GM18505 (cell line): Measurements from ENCODE around the gene SYT9.

ENCODE experiments used
- ATAC-seq: cut with Tn5 transposase; IDR thresholded peaks from one replicate; pipeline ENCODE4 v1.9.1; 2021; ENCODE audit not compliant: unreplicated experiment
- POLR2A ChIP-seq: IDR thresholded peaks from 4 replicates; pipeline ENCODE4 v1.6.1; 2011; ENCODE audit warnings: borderline replicate concordance; ENCODE audit not compliant: insufficient read depth, insufficient read length; ENCODE audit errors: extremely low read depth

The SYT9 gene

GRCh38 chr11:7341551-7341950 lies 89.8 kb downstream of the SYT9 start:
- ATAC-seq, result no peak

GRCh38 chr11:7347611-7348431 lies 96.1 kb downstream of the SYT9 start:
- no peak for ATAC-seq

More at GRCh38 chr11:7341551-7341950, 89.8 kb downstream of the SYT9 start:
- TF ChIP-seq POLR2A, result no peak

GRCh38 chr11:7348432-7349304 lies 97.0 kb downstream of the SYT9 start:
- no peak for ATAC-seq
- TF ChIP-seq POLR2A, result no peak

More at GRCh38 chr11:7347611-7348431, 96.1 kb downstream of the SYT9 start:
- no peak for TF ChIP-seq POLR2A

GRCh38 chr11:7351228-7351627 lies 99.5 kb downstream of the SYT9 start:
- no peak for ATAC-seq
- no peak for TF ChIP-seq POLR2A

GRCh38 chr11:7353100-7353499 lies 101.4 kb downstream of the SYT9 start:
- ATAC-seq, result no peak
- no peak for TF ChIP-seq POLR2A

GRCh38 chr11:7364660-7365059 lies 113.0 kb downstream of the SYT9 start:
- no peak for TF ChIP-seq POLR2A
- no peak for ATAC-seq

- no peak for ATAC-seq
- no peak for TF ChIP-seq POLR2A
These were observed 116.1 kb downstream of the SYT9 start for GRCh38 chr11:7367803-7368202.

- no peak for TF ChIP-seq POLR2A
- no peak for ATAC-seq
These were observed 124.7 kb downstream of the SYT9 start for GRCh38 chr11:7376386-7376785.

GRCh38 chr11:7381937-7382336 lies 130.2 kb downstream of the SYT9 start:
- peak; percentile 58 for ATAC-seq
- TF ChIP-seq POLR2A, result no peak

- TF ChIP-seq POLR2A, result no peak
These were observed 131.7 kb downstream of the SYT9 start for GRCh38 chr11:7383406-7383805.

GRCh38 chr11:7384691-7385090 lies 133.0 kb downstream of the SYT9 start:
- ATAC-seq, result no peak
- no peak for TF ChIP-seq POLR2A

More at GRCh38 chr11:7383406-7383805, 131.7 kb downstream of the SYT9 start:
- ATAC-seq, result no peak

GRCh38 chr11:7385532-7385931 lies 133.8 kb downstream of the SYT9 start:
- no peak for TF ChIP-seq POLR2A
- no peak for ATAC-seq

- ATAC-seq, result no peak
These were observed 162.5 kb downstream of the SYT9 start for GRCh38 chr11:7413961-7414915.

More at GRCh38 chr11:7413961-7414915, 162.5 kb downstream of the SYT9 start:
- TF ChIP-seq POLR2A, result no peak
